ENCODE results near the gene TSR3.

TSR3 gene

GRCh38 chr16:1335996-1336395 lies 15.7 kb downstream of the TSR3 start:
- H3K27ac ChIP-seq = no peak overlapping the region

GRCh38 chr16:1335211-1335971 lies 16.3 kb downstream of the TSR3 start:
- TF ChIP-seq CTCF (IDR thresholded peaks at IDR 0.05) (no peak), ZFX (IDR thresholded peaks at IDR 0.05; ENCODE audit: borderline replicate concordance) (no peak)
- H3K27ac ChIP-seq = no peak overlapping the region

More at GRCh38 chr16:1335996-1336395, 15.7 kb downstream of the TSR3 start:
- no peak for TF ChIP-seq ZFX (IDR thresholded peaks at IDR 0.05; ENCODE audit: borderline replicate concordance)
- TF ChIP-seq CTCF (IDR thresholded peaks at IDR 0.05) = no peak

- no peak for TF ChIP-seq ZFX (IDR thresholded peaks at IDR 0.05; ENCODE audit: borderline replicate concordance)
- TF ChIP-seq CTCF (IDR thresholded peaks at IDR 0.05) = no peak
- H3K27ac ChIP-seq = no peak overlapping the region
These were observed 16.9 kb downstream of the TSR3 start for GRCh38 chr16:1334739-1335138.

GRCh38 chr16:1333854-1334700 lies 17.6 kb downstream of the TSR3 start:
- H3K27ac ChIP-seq = peak overlapping the region; percentile 83
- TF ChIP-seq ZFX (IDR thresholded peaks at IDR 0.05; ENCODE audit: borderline replicate concordance) = no peak
- no peak for TF ChIP-seq CTCF (IDR thresholded peaks at IDR 0.05)

GRCh38 chr16:1333149-1333812 lies 18.4 kb downstream of the TSR3 start, which contains the start of gene BAIAP3:
TSS of gene BAIAP3 (plus strand) at chr16:1333645. CDS start at chr16:1338550, 4,905 bp downstream.
- peak within 1 kb of the TSS; percentile 83 for H3K27ac ChIP-seq
- TF ChIP-seq ZFX (IDR thresholded peaks at IDR 0.05; ENCODE audit: borderline replicate concordance) (no peak), CTCF (IDR thresholded peaks at IDR 0.05) (no peak)

GRCh38 chr16:1332618-1333148 lies 19.0 kb downstream of the TSR3 start:
- H3K27ac ChIP-seq = peak overlapping the region; percentile 83

More at GRCh38 chr16:1332618-1333148, 19.0 kb downstream of the TSR3 start:
- TF ChIP-seq ZFX (IDR thresholded peaks at IDR 0.05; ENCODE audit: borderline replicate concordance) = no peak
- TF ChIP-seq CTCF (IDR thresholded peaks at IDR 0.05) = no peak

Measured in 22Rv1 (cell line).